CD4-positive, alpha-beta T cell treated with Interleukin-4 for 1 hour (primary cell): Measurements from ENCODE around the gene RPS16.
"Not testable (repeated sequence)": the region's sequence is repeated elsewhere in the genome, so short reads cannot be mapped to it uniquely, and the experiment has no call there.

Source experiments
- DNase-seq, 2 donors: peaks; one replicate each; pipeline ENCODE4 v3.0.0-alpha.2; 2020 to 2022

Gene RPS16

DNA sequence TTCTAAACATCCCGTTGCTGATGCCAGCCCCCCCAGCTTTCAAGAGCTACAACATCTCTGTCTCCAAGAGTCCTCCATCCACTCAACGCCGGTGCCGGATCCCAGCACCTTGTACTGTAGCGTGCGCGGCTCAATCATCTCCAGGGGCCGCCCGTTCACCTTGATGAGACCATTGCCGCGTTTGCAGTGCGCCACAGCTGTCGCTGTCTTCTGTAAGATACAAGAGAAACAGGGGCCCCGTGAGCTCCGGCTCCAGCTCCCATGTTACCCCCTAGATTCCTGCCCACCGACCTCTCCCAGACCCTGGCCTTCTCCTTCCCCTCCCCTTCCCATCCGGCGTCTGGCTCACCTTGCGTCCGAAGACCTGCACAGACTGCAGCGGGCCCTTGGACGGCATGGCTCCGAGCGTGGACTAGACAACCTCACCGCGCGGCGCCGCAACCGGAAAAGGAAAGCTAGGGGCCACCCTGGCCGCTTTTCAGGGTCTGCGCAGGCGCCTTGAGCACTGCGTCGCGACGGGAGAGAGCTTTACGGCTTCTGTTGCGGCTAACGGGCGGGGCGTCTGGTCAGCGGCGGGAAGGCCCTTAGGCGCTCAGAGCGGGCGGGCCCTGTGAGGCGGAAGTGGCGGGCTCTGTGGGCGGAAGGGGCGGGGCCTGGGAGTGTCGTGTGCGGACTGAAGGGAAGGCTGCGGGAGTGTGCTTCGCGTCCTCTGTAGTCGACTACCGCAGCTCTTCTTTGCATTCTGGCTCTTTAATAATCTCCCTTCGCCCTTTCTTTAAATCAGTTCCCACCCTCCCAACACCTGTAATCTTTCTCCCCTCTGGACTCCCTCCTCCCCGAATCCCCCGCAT, at the start of gene RPS16:
Gene RPS16 (minus strand): TSS at position 451 of the 851 bp plus-strand sequence. CDS start 54 bp downstream, at position 397.
- peak; percentile 99 for DNase-seq

DNA sequence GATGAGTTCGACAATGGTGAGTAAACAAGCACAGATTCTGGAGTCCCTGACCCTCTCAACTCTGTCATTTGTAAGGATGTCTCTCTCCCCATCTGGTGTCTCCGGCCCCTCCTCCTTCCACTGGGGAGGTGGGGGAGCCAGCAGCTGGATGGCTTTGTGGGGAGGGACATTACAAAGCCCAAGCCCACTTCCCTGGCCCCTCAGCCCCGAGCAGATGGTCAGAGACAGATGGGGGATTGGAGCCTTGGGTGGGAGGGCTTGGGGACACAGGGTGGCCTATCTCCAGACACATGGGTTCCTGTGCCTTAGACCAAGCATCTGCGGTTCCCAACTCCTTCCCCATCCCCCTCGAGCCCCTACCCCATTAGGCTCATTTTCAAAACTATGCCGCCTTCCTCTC, 47.4 kb upstream of the RPS16 start:
- DNase-seq = no peak

DNA sequence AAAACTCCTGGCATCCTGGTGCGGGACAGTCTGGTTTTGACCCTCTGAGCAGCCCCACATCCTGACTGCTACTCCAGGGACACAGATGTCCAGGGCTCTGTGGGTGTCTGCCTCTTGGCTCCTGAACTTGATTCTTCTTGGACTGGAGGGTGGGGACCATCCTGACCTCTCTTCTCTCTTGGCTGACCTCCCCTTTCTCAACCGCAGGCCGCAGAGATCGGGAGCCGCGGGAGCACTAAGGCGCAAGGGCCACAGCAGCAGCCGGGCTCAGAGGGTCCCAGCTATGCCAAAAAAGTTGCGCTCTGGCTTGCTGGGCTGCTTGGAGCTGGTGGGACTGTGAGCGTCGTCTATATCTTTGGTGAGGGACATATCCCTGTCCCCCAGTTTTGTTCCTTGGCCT, 45.9 kb upstream of the RPS16 start:
- no peak for DNase-seq

DNA sequence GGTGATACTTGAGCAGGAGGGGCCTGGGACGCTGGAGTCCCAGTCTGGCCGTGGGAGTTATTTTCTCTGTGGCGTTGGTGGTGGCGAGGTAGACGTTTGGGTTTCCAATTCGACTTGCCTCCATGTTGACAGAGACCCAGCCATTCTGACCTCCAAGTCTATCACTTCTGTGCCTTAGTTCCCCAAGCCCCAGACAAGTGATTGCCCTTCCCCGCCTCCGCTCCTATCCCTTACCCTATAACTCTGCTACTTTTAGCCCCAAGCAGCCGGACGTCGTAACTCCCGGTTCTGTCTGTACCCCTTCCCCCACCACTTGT, 45.4 kb upstream of the RPS16 start:
- no peak for DNase-seq

DNA sequence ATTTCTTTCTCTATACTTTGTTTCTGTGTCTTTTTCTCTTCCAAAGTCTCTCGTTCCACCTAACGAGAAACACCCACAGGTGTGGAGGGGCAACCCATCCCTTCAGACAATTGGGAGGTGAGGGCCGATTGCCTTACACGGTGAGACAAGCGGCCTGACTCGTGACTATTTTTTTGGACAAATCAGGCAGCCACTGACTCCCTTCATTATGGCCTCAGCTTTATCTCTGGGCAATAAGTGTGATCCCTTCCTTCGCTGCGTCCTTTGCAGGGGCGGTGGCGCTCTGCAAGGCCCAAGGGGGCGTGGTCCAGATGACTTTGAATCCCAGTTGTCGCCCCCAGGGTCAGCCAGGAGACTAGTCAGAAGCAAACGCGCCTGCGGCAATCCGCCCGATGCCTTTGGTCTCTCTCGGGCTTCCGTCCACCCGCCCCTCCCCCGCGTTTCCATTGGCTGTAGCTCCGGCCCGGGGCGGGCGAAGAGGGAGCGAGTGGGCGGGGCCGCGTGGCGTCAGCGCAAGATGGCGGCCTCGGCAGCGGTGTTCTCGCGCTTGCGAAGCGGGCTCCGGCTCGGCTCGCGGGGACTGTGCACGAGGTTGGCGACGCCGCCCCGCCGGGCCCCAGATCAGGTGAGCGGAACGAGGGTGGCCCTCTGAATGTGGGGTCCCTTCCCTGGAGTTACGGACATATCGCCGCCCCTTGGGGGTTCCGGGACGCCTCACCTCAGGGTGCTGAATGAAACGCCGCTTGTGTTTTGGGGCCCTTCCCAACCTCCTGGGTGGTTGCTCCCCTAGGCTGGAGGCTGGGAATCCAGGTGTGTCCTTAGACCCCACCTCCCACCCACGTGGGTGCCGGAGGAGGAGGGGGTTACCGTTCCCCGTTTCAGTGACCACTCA, 44.8 kb upstream of the RPS16 start, which contains the start of gene TIMM50:
Gene TIMM50 (plus strand): TSS at position 502 of the 892 bp plus-strand sequence. CDS start 16 bp downstream, at position 518.
- DNase-seq = peak; percentile 94 to 96

DNA sequence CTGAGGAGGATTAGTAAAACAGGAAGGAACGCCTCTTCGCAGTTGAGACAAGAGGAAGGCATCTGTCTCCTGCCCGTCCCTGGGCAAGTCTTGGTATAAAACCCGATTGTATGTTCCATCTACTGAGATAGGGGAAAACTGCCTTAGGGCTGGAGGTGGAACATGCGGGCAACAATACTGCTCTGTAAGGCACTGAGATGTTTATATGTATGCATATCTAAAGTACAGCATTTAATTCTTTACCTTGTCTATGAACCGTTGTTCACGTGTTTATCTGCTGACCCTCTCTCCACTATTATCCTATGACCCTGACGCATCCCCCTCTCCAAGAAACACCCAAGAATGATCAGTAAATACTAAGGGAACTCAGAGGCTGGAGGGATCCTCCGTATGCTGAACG, 44.2 kb upstream of the RPS16 start:
- no peak for DNase-seq

DNA sequence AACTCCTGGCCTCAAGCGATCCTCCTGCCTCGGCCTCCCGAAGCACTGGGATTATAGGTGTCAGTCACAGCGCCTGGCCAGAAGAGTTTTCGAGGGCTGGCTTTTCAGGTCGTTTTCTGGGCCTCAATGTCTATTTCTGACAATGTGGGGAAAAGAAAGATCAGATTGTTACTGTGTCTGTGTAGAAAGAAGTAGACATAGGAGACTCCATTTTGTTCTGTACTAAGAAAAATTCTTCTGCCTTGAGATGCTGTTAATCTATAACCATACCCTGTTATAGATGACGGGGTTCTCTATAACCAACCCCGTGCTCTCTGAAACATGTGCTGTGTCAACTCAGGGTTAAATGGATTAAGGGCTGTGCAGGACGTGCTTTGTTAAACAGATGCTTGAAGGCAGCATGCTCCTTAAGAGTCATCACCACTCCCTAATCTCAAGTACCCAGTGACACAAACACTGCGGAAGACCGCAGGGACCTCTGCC, 43.6 kb upstream of the RPS16 start:
- not testable (repeated sequence) for DNase-seq

DNA sequence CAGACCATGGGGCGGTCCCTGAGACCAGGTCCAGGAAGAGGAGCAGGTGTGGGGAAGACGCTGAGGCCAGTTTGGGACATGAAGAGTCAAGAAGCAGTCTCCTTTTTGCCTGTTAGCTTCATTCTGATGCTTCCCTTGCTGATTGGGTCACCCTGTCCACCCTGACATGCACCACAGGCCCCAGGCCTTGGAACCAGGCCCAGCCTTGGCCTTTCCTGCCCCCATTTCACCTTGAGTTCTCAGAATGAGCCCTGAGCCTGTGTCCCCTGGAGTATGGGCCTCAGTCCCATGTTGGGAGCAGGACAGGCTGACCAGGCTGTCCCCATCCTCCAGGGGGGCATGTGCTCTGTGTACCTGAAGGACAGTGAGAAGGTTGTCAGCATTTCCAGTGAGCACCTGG, 40.0 kb upstream of the RPS16 start:
- DNase-seq = no peak

DNA sequence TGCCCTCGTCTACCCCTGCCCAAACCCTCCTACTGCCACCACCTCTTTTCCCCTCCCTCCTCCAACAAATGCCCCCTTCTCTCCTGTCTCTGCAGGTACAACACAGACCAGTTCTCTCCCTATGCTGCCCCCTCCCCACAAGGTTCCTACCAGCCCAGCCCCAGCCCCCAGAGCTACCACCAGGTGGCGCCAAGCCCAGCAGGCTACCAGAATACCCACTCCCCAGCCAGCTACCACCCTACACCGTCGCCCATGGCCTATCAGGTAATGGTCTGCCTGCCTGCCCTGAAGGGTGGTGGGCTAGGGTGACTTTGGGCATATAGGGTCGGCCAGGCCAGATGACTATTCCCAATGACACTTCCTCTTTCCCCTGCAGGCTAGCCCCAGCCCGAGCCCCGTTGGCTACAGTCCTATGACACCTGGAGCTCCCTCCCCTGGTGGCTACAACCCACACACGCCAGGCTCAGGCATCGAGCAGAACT, 38.4 kb upstream of the RPS16 start:
- peak; percentile 67 to 75 for DNase-seq

DNA sequence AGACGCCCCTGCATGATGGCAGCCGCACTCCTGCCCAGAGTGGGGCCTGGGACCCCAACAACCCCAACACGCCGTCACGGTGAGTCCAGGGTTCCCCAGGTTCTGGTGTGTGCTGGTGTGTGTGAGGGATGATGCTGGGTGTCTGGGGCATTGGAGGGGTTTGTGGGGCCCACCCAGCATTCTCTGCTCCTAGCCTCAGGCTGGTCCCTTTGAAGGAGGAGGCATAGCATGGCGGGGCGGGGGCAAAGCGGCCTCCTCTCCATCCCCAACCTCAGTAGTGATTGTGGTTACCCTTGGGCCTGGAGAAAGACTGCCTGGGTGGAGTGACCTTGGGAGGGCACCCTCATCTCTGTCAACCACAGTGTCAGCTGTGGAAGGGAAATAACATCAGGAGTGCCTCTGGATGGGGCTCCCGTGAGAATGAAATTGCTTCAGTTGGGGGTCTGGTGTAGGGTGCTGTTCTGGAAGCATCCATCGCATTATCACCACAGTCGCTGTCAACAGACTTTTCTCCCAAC, 37.8 kb upstream of the RPS16 start:
- DNase-seq = no peak

DNA sequence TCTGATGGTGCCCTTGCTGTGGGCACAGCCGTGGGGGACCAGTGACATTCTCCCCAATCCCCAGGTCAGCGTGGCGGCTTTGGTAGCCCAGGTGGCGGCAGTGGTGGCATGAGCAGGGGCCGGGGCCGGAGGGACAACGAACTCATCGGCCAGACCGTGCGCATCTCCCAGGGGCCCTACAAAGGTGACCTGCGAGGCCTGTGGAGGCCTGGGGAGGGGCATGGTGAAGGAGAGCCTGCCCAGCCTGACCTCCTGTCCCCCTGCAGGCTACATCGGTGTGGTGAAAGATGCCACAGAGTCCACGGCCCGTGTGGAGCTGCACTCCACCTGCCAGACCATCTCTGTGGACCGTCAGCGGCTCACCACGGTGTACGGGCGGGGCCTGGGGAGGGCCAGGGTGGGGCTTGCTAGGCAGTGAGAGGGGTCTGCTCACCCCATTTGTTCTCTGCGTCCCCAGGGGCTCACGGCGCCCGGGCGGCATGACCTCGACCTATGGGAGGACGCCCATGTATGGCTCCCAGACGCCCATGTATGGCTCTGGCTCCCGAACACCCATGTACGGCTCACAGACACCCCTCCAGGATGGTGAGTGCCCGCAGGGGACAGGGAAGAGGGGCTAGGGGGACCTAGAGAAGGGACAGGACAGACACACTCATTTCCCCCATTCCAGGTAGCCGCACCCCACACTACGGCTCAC, 37.1 kb upstream of the RPS16 start:
- no peak for DNase-seq

DNA sequence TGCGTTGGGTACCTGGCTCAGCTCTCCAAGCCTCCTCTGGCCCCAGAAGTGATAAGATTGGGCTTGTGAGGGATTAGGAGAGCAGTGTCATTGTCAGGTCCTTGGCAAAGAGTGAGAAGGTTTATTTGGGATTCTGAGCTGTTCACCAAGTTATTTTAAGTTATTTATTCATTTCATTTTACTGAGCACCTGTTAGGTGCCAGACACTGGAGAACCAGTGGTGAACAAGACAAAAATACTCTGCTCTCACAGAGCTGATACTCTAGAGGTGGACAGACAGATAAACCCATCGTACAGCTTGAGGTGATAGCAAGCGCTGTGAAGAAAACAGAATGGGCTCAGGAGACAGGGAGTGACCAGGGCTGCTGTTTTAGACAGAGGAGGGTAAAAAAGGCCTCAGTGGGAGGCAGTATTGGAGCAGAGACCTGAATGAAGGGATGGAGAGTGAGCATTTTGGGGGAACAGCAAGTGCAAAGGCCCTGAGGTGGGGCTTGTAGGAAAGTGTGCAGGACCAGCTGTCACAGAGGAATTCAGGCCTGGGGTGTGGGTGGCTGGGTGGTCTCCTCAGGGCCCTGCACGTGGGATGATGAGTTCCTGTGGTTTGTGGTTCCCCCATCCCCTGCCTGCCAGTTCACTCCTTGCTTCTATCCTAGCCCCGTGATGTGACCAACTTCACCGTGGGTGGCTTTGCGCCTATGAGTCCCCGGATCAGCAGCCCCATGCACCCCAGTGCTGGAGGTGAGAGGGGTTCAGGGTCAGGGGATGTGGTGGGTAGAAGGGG, 36.2 kb upstream of the RPS16 start:
- no peak for DNase-seq

DNA sequence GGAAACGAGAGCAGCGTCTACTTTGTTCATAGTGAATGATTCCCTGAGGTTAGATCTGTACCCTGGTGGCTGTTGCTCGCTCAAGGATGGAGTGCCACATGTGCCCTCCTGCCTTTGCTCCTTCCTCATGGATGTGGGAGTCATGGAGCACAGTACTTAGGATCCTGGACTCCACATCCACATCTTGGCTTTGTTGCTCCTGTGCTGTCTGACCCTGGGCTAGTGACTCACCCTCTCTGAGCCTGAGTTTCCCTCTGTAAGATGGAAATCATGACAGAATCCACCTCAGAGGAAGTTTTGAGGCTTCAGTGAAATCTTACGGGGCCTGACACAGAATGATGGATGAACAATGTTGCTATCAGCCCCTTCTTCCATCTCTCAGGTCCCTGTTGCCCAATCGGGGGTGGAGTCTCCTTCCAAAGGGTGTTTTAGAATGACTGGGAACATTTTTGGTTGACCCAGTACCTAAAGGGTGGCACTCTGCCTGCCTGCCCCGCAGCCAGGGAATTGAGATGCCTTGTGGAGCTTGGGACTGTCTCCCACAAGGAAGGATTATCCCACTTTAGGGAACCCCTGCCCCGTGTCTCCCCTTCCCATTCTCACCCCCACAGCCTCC, 35.1 kb upstream of the RPS16 start:
- no peak for DNase-seq

DNA sequence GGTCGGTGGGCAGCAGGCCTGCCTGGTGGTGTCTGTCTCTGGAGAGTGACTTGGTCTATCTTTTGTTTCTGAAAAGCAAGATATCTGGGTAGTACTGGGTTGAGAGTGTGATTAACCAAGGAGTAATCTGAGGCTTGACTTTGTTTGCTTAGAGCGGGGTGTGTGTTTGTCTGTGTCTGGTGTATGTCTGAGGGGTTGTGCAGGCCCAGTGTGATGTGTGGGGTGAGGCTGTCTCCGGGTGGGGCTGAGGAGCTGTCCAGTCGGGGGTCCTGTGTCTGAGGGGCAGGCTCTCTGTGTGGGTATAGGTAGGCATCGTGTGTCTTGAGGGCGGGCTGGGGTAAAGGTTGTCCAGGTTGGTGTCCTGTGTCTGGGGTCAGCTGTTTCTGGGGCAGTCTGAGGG, 33.8 kb upstream of the RPS16 start:
- DNase-seq = no peak

DNA sequence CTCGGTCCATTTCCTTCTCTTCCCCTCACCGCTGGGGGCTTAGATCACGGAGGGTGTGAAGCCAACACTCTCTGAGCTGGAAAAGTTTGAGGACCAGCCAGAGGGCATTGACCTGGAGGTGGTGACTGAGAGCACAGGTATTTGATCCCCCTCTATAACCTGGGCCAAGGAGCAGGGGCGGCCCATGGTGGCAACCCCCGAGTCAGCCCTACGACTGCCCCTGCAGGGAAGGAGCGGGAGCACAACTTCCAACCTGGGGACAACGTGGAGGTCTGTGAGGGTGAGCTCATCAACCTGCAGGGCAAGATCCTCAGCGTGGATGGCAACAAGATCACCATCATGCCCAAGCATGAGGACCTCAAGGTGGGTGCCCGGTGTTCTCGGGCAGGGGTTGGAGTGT, 33.3 kb upstream of the RPS16 start:
- DNase-seq = no peak

DNA sequence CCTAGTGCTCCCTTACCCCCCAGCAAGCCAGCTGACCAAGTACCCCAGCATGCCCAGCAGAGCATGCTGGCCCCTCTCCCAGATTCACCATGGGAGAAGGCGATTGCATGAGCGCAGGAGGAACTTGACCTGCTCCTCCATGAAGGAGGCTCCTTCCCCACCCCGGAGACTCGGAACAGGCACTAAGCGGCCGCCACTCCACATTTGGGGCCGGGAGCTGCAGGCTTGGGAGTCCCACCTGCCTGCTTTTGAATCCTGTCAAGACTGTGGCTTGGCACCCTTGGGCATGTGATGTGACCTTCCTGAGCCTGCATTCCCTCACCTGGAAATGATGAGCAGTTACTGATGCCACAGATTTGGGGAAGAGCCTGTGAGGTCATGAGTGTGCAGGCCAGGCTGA, 32.2 kb upstream of the RPS16 start:
- no peak for DNase-seq

DNA sequence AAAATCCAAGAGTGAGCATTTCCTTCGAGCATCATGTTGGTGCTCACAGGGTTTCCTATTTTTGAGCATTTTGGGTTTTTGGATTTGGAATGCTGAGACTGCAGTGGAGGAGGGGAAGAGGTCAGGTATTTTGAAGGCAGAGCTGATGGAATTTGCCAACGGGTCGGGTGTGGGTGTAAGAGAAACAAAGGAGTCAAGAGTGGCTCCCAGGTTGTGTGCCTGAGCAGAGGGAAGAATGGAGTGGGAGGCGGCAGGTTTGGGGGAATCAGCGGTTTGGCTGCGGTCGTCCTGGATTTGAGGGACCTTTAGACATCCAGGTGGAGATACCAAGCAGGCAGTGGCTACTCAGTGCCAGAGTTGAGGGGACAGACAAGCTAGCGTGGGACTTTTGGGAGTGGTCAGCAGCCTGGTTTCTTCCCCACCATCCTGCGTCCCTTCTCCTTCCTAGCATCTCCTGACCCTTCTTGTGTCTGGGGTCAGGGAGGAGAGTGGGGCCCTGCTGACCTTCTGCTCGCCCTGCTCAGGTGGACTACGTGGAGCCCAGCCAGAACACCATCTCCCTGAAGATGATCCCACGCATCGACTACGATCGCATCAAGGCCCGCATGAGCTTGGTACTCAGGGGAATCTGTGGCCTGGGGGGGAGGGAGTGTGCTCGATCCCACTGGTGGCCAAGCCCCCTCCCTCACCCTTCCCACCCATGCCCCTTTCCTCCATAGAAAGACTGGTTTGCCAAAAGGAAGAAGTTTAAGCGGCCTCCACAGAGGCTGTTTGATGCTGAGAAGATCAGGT, 30.4 kb upstream of the RPS16 start:
- no peak for DNase-seq

DNA sequence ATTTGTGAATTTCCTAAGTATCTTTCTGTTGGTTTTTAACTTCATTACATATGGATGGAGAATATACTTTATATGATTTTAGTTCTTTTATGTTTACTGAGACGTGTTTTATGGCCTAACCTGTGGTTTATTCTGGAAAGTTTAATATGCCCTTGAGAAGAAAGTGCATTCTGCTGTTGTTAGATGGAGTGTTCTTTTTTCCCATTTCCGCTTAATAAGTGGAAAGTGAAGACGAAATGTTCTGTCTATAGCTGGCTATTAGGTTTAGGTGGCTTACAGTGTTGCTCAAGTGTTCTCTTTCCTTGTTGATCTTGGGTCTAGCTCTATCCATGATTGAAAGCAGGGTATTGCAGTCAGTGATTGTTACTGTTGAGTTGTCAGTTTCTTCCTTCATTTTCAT, 27.7 kb upstream of the RPS16 start:
- no peak for DNase-seq

DNA sequence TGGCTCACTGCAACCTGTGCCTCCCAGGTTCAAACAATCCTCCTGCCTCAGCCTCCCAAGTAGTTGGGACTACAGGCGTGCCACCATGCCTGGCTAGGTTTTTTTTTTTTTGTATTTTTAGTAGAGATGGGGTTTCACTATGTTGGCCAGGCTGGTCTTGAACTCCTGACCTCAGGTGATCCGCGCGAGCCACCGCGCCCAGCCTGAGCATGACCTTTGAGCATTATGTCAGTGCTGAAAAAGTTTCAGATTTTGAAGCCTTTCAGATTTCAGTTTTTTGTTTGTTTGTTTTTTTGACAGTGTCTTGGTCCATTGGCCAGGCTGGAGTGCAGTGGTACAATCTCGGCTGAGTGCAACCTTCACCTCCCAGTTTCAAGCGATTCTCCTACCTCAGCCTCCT, 15.5 kb upstream of the RPS16 start:
- not testable (repeated sequence) for DNase-seq

DNA sequence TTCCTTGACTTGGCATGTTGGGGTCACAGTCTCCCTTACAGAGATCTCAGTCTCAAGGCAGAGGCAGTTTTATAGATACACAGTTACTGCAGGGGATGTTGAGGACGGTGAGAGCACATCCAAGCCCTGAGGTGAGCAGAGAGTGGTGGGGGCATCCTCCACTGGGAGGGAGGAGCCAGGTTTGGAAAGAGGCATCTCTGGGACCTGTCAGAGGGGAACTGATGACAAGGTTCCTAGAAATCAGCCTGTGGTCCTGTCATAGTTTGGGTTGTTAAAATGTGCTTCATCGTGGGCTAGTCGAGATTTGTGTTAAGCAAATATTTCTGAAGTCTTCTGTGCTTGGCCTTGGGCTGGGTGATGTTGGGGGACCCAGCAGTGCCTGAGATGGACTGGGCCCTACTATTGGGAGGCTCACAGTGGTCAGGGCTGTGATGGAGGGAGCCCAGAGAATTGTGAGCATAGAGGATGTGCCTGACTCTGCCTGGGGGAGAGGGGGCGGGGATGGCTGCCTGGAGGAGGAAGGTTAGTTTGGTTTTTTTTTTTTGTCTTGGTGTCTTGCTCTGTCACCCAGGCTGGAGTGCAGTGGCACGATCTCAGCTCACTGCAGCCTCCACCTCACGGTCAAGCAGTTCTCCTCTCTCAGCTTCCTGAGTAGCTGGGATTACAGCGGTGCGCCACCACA, 13.5 kb upstream of the RPS16 start:
- DNase-seq = no peak
